HL-60 (cell line): ENCODE results near the gene MKLN1.

Source experiments
- CTCF ChIP-seq: IDR thresholded peaks from one replicate; pipeline ENCODE4 v1.5.1; 2011; ENCODE audit warnings: low read length, control low read depth, inconsistent platforms; ENCODE audit not compliant: insufficient read depth
- POLR2AphosphoS5 ChIP-seq: IDR thresholded peaks from 2 replicates; pipeline ENCODE4 v1.6.1; 2012; ENCODE audit warnings: low read depth
- REST ChIP-seq: IDR thresholded peaks from 2 replicates; pipeline ENCODE4 v1.6.1; 2012; ENCODE audit warnings: low read depth; ENCODE audit not compliant: insufficient replicate concordance
- SPI1 ChIP-seq: IDR thresholded peaks from 2 replicates; pipeline ENCODE4 v1.6.1; 2012; ENCODE audit warnings: low read depth, mild to moderate bottlenecking, borderline replicate concordance

GRCh38 chr7:131383417-131384285, 56.0 kb downstream of the MKLN1 start:
- TF ChIP-seq CTCF (no peak), REST (no peak), POLR2AphosphoS5 (no peak), SPI1 (no peak; the same call in 1 of the 2 replicates)
